Activated T-cell treated with anti-CD3 and anti-CD28 coated beads, Interleukin-2, amount 50 U/mL, for 1 hour (primary cell): ENCODE measurements around the gene IL16.

Experiments
- DNase-seq: peaks from one replicate; pipeline ENCODE4 v3.0.0-alpha.2; 2020

The IL16 gene

GRCh38 chr15:81297147-81297572, 100.5 kb downstream of the IL16 start:
- no peak for DNase-seq

- no peak for DNase-seq
Measured at GRCh38 chr15:81297603-81298575, 101.2 kb downstream of the IL16 start.

- no peak for DNase-seq
Measured at GRCh38 chr15:81298611-81299010, 101.9 kb downstream of the IL16 start.

GRCh38 chr15:81299156-81299555, 102.5 kb downstream of the IL16 start:
- DNase-seq, result no peak

- DNase-seq, result no peak
Measured at GRCh38 chr15:81299630-81300273, 103.1 kb downstream of the IL16 start.

- DNase-seq, result no peak
Measured at GRCh38 chr15:81301385-81301784, 104.7 kb downstream of the IL16 start.

- no peak for DNase-seq
Measured at GRCh38 chr15:81301815-81302399, 105.2 kb downstream of the IL16 start.

- DNase-seq, result no peak
Measured at GRCh38 chr15:81302701-81303109, 106.0 kb downstream of the IL16 start.

- DNase-seq, result no peak
Measured at GRCh38 chr15:81303244-81304225, 106.9 kb downstream of the IL16 start.

- DNase-seq, result no peak
Measured at GRCh38 chr15:81304226-81304625, 107.5 kb downstream of the IL16 start.

- DNase-seq, result no peak
Measured at GRCh38 chr15:81308260-81308659, 111.6 kb downstream of the IL16 start.

- DNase-seq, result no peak
Measured at GRCh38 chr15:81309647-81310450, 113.2 kb downstream of the IL16 start.

- no peak for DNase-seq
Measured at GRCh38 chr15:81310480-81310879, 113.8 kb downstream of the IL16 start.

GRCh38 chr15:81311752-81312464, 115.2 kb downstream of the IL16 start:
- no peak for DNase-seq

- DNase-seq, result no peak
Measured at GRCh38 chr15:81312790-81313543, 116.3 kb downstream of the IL16 start.

GRCh38 chr15:81313686-81314085, 117.0 kb downstream of the IL16 start:
- DNase-seq, result no peak

GRCh38 chr15:81314378-81314777, 117.7 kb downstream of the IL16 start:
- DNase-seq, result no peak

GRCh38 chr15:81315452-81316175, 118.9 kb downstream of the IL16 start:
- peak; percentile 15 for DNase-seq

- no peak for DNase-seq
Measured at GRCh38 chr15:81316267-81316666, 119.6 kb downstream of the IL16 start.
